ENCODE results near the gene UBN1.

UBN1 gene

GRCh38 chr16:4865231-4865860 is 18.1 kb downstream of the UBN1 start (continued):
- TF ChIP-seq, protein P1, sequence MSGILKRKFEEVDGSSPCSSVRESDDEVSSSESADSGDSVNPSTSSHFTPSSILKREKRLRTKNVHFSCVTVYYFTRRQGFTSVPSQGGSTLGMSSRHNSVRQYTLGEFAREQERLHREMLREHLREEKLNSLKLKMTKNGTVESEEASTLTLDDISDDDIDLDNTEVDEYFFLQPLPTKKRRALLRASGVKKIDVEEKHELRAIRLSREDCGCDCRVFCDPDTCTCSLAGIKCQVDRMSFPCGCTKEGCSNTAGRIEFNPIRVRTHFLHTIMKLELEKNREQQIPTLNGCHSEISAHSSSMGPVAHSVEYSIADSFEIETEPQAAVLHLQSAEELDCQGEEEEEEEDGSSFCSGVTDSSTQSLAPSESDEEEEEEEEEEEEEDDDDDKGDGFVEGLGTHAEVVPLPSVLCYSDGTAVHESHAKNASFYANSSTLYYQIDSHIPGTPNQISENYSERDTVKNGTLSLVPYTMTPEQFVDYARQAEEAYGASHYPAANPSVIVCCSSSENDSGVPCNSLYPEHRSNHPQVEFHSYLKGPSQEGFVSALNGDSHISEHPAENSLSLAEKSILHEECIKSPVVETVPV (CRISPR knock-in tag; IDR thresholded peaks at IDR 0.05) = no peak
- TF ChIP-seq, protein P2, sequence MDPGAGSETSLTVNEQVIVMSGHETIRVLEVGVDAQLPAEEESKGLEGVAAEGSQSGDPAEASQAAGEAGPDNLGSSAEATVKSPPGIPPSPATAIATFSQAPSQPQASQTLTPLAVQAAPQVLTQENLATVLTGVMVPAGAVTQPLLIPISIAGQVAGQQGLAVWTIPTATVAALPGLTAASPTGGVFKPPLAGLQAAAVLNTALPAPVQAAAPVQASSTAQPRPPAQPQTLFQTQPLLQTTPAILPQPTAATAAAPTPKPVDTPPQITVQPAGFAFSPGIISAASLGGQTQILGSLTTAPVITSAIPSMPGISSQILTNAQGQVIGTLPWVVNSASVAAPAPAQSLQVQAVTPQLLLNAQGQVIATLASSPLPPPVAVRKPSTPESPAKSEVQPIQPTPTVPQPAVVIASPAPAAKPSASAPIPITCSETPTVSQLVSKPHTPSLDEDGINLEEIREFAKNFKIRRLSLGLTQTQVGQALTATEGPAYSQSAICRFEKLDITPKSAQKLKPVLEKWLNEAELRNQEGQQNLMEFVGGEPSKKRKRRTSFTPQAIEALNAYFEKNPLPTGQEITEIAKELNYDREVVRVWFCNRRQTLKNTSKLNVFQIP (CRISPR knock-in tag; IDR thresholded peaks at IDR 0.05; ENCODE audit: borderline replicate concordance, low read depth) = no peak
- TF ChIP-seq TCF4 (CRISPR knock-in tag; IDR thresholded peaks at IDR 0.05; ENCODE audit: borderline replicate concordance) = no peak
- TF ChIP-seq CREB5 (CRISPR knock-in tag; IDR thresholded peaks at IDR 0.05; ENCODE audit: low read depth) = no peak
- no peak for TF ChIP-seq ZNF8 (CRISPR knock-in tag; IDR thresholded peaks at IDR 0.05)

DNA sequence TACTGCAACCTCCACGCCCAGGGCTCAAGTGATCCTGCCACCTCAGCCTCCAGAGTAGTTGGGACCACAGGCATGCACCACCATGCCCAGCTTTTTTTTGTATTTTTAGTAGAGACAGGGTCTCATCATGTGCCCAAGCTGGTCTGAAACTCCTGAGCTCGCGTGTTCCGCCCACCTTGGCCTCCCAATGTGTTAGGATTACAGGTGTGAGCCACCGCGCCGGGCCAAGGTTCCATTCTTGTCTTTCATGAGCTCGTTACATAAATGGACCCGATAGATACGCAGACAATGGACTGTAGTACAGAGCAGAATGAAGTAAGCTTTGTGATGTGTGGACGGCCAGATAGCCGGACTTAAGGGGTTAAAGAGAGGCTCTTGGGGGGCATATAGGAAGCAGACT is 19.3 kb downstream of the UBN1 start:
- no peak for ATAC-seq
- no peak for TF ChIP-seq RARB (CRISPR knock-in tag; IDR thresholded peaks at IDR 0.05)
- TF ChIP-seq TCF4 (CRISPR knock-in tag; IDR thresholded peaks at IDR 0.05; ENCODE audit: borderline replicate concordance) = no peak
- no peak for TF ChIP-seq ZNF8 (CRISPR knock-in tag; IDR thresholded peaks at IDR 0.05)
- TF ChIP-seq CREB5 (CRISPR knock-in tag; IDR thresholded peaks at IDR 0.05; ENCODE audit: low read depth) = no peak
- no peak for TF ChIP-seq PPARA (CRISPR knock-in tag; IDR thresholded peaks at IDR 0.05; ENCODE audit: borderline replicate concordance)

- TF ChIP-seq ARNTL (CRISPR knock-in tag; IDR thresholded peaks at IDR 0.05; ENCODE audit: borderline replicate concordance, low read depth) (no peak), ZFP3 (CRISPR knock-in tag; IDR thresholded peaks at IDR 0.05) (no peak), ZNF565 (CRISPR knock-in tag; conservative IDR thresholded peaks at IDR 0.05; ENCODE audit: low read depth) (no peak), CREB5 (CRISPR knock-in tag; IDR thresholded peaks at IDR 0.05; ENCODE audit: low read depth) (no peak), ZNF70 (CRISPR knock-in tag; IDR thresholded peaks at IDR 0.05) (no peak), PPARA (CRISPR knock-in tag; IDR thresholded peaks at IDR 0.05; ENCODE audit: borderline replicate concordance) (no peak), ZNF8 (CRISPR knock-in tag; IDR thresholded peaks at IDR 0.05) (no peak), BACH2 (CRISPR knock-in tag; IDR thresholded peaks at IDR 0.05; ENCODE audit: borderline replicate concordance) (no peak), OSR1 (CRISPR knock-in tag; IDR thresholded peaks at IDR 0.05) (no peak), ZFP30 (CRISPR knock-in tag; IDR thresholded peaks at IDR 0.05) (no peak), TSHZ2 (CRISPR knock-in tag; IDR thresholded peaks at IDR 0.05) (no peak), ISL1 (CRISPR knock-in tag; IDR thresholded peaks at IDR 0.05) (no peak), GLIS3 (CRISPR knock-in tag; IDR thresholded peaks at IDR 0.05) (no peak), SNAI2 (CRISPR knock-in tag; IDR thresholded peaks at IDR 0.05) (no peak), ESRRG (CRISPR knock-in tag; IDR thresholded peaks at IDR 0.05) (no peak), RARB (CRISPR knock-in tag; IDR thresholded peaks at IDR 0.05) (no peak), TCF4 (CRISPR knock-in tag; IDR thresholded peaks at IDR 0.05; ENCODE audit: borderline replicate concordance) (no peak)
- TF ChIP-seq, protein P2 (CRISPR knock-in tag; IDR thresholded peaks at IDR 0.05; ENCODE audit: borderline replicate concordance, low read depth) = no peak
- TF ChIP-seq, protein P1 (CRISPR knock-in tag; IDR thresholded peaks at IDR 0.05) = no peak
These were observed 20.7 kb downstream of the UBN1 start for GRCh38 chr16:4868026-4868425.

More at GRCh38 chr16:4868026-4868425, 20.7 kb downstream of the UBN1 start:
- ATAC-seq = no peak
